ENCODE data around the gene GTF3C6.

GTF3C6 gene

GRCh38 chr6:110934381-110934898 is 24.1 kb upstream of the GTF3C6 start:
- no peaks in the 10 kb centered on the region for H3K36me3 ChIP-seq (ENCODE audit: insufficient read depth, low read length)
- no peaks in the 10 kb centered on the region for H3K27me3 ChIP-seq (ENCODE audit: insufficient read depth, low read length, poor library complexity)
- H3K27ac ChIP-seq (ENCODE audit: low read length), result no peak overlapping the region
- H2AFZ ChIP-seq (ENCODE audit: low read depth, low read length), result no peak overlapping the region
- DNase-seq (no peak), ATAC-seq (ENCODE audit: insufficient read depth, low read depth) (no peak)
- no peaks in the 10 kb centered on the region for H4K20me1 ChIP-seq (ENCODE audit: insufficient read depth, low read length)
- H3K79me2 ChIP-seq (ENCODE audit: insufficient read depth, low read length), result no peaks in the 10 kb centered on the region
- no peak overlapping the region for H3K4me2 ChIP-seq (ENCODE audit: insufficient read depth, low read length)
- H3K9me3 ChIP-seq (ENCODE audit: insufficient read depth, low read length, severe bottlenecking), result no peaks in the 10 kb centered on the region
- H3K9ac ChIP-seq (ENCODE audit: low read depth, low read length), result no peak overlapping the region
- no peaks in the 10 kb centered on the region for H3K4me1 ChIP-seq (ENCODE audit: insufficient read depth, low read length)
- no peak for TF ChIP-seq EZH2 (IDR thresholded peaks at IDR 0.05; ENCODE audit: borderline replicate concordance, low read depth, low read length, severe bottlenecking)
- no peak overlapping the region for H3K4me3 ChIP-seq (ENCODE audit: low read depth in 1 of 2, low read length in 2 of 2)

GRCh38 chr6:110935171-110935570 is 23.3 kb upstream of the GTF3C6 start:
- DNase-seq (no peak), ATAC-seq (ENCODE audit: insufficient read depth, low read depth) (no peak)
- Histone ChIP-seq H3K27me3 (ENCODE audit: insufficient read depth, low read length, poor library complexity) (no peaks in the 10 kb centered on the region), H3K27ac (ENCODE audit: low read length) (no peak overlapping the region), H3K9me3 (ENCODE audit: insufficient read depth, low read length, severe bottlenecking) (no peaks in the 10 kb centered on the region), H2AFZ (ENCODE audit: low read depth, low read length) (no peak overlapping the region), H3K4me3 (ENCODE audit: low read depth in 1 of 2, low read length in 2 of 2) (no peak overlapping the region), H3K36me3 (ENCODE audit: insufficient read depth, low read length) (no peaks in the 10 kb centered on the region), H3K9ac (ENCODE audit: low read depth, low read length) (no peak overlapping the region), H3K4me2 (ENCODE audit: insufficient read depth, low read length) (no peak overlapping the region), H4K20me1 (ENCODE audit: insufficient read depth, low read length) (no peaks in the 10 kb centered on the region), H3K79me2 (ENCODE audit: insufficient read depth, low read length) (no peaks in the 10 kb centered on the region), H3K4me1 (ENCODE audit: insufficient read depth, low read length) (no peaks in the 10 kb centered on the region)
- TF ChIP-seq CTCF (IDR thresholded peaks at IDR 0.05; ENCODE audit: borderline replicate concordance, extremely low read depth, low read length, poor library complexity, severe bottlenecking), result no peak
- TF ChIP-seq EZH2 (IDR thresholded peaks at IDR 0.05; ENCODE audit: borderline replicate concordance, low read depth, low read length, severe bottlenecking), result no peak

GRCh38 chr6:110938171-110938570 is 20.3 kb upstream of the GTF3C6 start:
- H3K9me3 ChIP-seq (ENCODE audit: insufficient read depth, low read length, severe bottlenecking), result no peaks in the 10 kb centered on the region
- H3K79me2 ChIP-seq (ENCODE audit: insufficient read depth, low read length), result no peaks in the 10 kb centered on the region
- no peaks in the 10 kb centered on the region for H3K27me3 ChIP-seq (ENCODE audit: insufficient read depth, low read length, poor library complexity)
- H3K36me3 ChIP-seq (ENCODE audit: insufficient read depth, low read length), result no peaks in the 10 kb centered on the region
- no peak overlapping the region for H3K4me3 ChIP-seq (ENCODE audit: low read depth in 1 of 2, low read length in 2 of 2)
- H3K4me2 ChIP-seq (ENCODE audit: insufficient read depth, low read length), result no peak overlapping the region
- H3K4me1 ChIP-seq (ENCODE audit: insufficient read depth, low read length), result no peaks in the 10 kb centered on the region
- no peak overlapping the region for H3K27ac ChIP-seq (ENCODE audit: low read length)
- no peak for ATAC-seq (ENCODE audit: insufficient read depth, low read depth)
- TF ChIP-seq EZH2 (IDR thresholded peaks at IDR 0.05; ENCODE audit: borderline replicate concordance, low read depth, low read length, severe bottlenecking), result no peak
- TF ChIP-seq CTCF (IDR thresholded peaks at IDR 0.05; ENCODE audit: borderline replicate concordance, extremely low read depth, low read length, poor library complexity, severe bottlenecking), result no peak
- DNase-seq, result no peak
- no peaks in the 10 kb centered on the region for H4K20me1 ChIP-seq (ENCODE audit: insufficient read depth, low read length)
- H2AFZ ChIP-seq (ENCODE audit: low read depth, low read length), result no peak overlapping the region
- H3K9ac ChIP-seq (ENCODE audit: low read depth, low read length), result no peak overlapping the region

GRCh38 chr6:110939429-110940200 is 18.9 kb upstream of the GTF3C6 start:
- DNase-seq, result no peak
- Histone ChIP-seq H3K9ac (ENCODE audit: low read depth, low read length) (no peak overlapping the region), H3K27me3 (ENCODE audit: insufficient read depth, low read length, poor library complexity) (no peaks in the 10 kb centered on the region), H3K27ac (ENCODE audit: low read length) (no peak overlapping the region), H3K9me3 (ENCODE audit: insufficient read depth, low read length, severe bottlenecking) (no peaks in the 10 kb centered on the region), H3K4me2 (ENCODE audit: insufficient read depth, low read length) (no peak overlapping the region), H2AFZ (ENCODE audit: low read depth, low read length) (no peak overlapping the region), H4K20me1 (ENCODE audit: insufficient read depth, low read length) (no peaks in the 10 kb centered on the region), H3K4me3 (ENCODE audit: low read depth in 1 of 2, low read length in 2 of 2) (no peak overlapping the region), H3K36me3 (ENCODE audit: insufficient read depth, low read length) (no peaks in the 10 kb centered on the region), H3K79me2 (ENCODE audit: insufficient read depth, low read length) (no peaks in the 10 kb centered on the region), H3K4me1 (ENCODE audit: insufficient read depth, low read length) (no peaks in the 10 kb centered on the region)
- no peak for ATAC-seq (ENCODE audit: insufficient read depth, low read depth)
- TF ChIP-seq CTCF (IDR thresholded peaks at IDR 0.05; ENCODE audit: borderline replicate concordance, extremely low read depth, low read length, poor library complexity, severe bottlenecking), result no peak
- TF ChIP-seq EZH2 (IDR thresholded peaks at IDR 0.05; ENCODE audit: borderline replicate concordance, low read depth, low read length, severe bottlenecking), result no peak
